ENCODE results near the gene ATE1. TPM values are rescaled to one million over a fixed set of nuclear protein-coding genes. Genes with fewer than 3 reads are reported as not detected.

Gene ATE1
- total and polyA plus RNA-seq, 10 of the 15 experiments (the other 5 are each of a cell fraction or from before 2014, with no cell fraction given): 4.3 to 22.7 (median 15.9) TPM

- WGBS (ENCODE audit: insufficient coverage, insufficient replicate concordance, low lambda C conversion rate, missing lambda C conversion rate): 83% methylated on average over 7 of the region's 7 CpGs
- H3K4me3 ChIP-seq: no peak overlapping the region
- DNase-seq (ENCODE audit: low read depth, low spot score) (no peak), ATAC-seq (no peak), FAIRE-seq (no peak)
- no peak overlapping the region for H2AFZ ChIP-seq (ENCODE audit: control insufficient read depth, low read depth, low read length)
- in situ Hi-C loops (cut with MboI): no loop called here
- H3K9me3 ChIP-seq (replicated peaks; ENCODE audit: control insufficient read depth, insufficient read depth, low read length): no peaks in the 10 kb centered on the region
- no peak overlapping the region for H3K9ac ChIP-seq (ENCODE audit: control insufficient read depth, insufficient read depth, low read length)
- no peaks in the 10 kb centered on the region for H3K36me3 ChIP-seq (ENCODE audit: control insufficient read depth in 2 of 2, insufficient read depth in 2 of 2, low read length in 1 of 2)
- H3K27ac ChIP-seq (ENCODE audit: control insufficient read depth, insufficient read depth): no peak overlapping the region
- no peak overlapping the region for H3K4me2 ChIP-seq (ENCODE audit: control insufficient read depth, insufficient read depth)
- ChIA-PET POLR2A (no interaction called here), CTCF (interaction anchor here (0.6 kb wide), 1 partner anchor 35 kb away, joined by 3 read pairs; no protein-coding TSS in a partner anchor), RAD21 (ENCODE audit: unreplicated experiment) (no interaction called here), SMC1A (ENCODE audit: uncharacterized antibody, unreplicated experiment) (interaction anchor here (0.5 kb wide), 1 partner anchor 69 kb away, joined by 3 read pairs; no protein-coding TSS in a partner anchor)
- H3K4me1 ChIP-seq (ENCODE audit: control insufficient read depth, insufficient read depth, low read length): no peaks in the 10 kb centered on the region
- H3K79me2 ChIP-seq (ENCODE audit: control insufficient read depth, insufficient read depth, low read length): no peaks in the 10 kb centered on the region
- no TSS peak for BruUV-seq (replicated peaks)
- no peaks in the 10 kb centered on the region for H4K20me1 ChIP-seq (ENCODE audit: control insufficient read depth, insufficient read depth)
- intact Hi-C loops (cut with micrococcal nuclease; ENCODE audit: unreplicated experiment): no loop called here
- no peaks in the 10 kb centered on the region for H3K27me3 ChIP-seq (replicated peaks in 1 of 2; ENCODE audit: control insufficient read depth in 2 of 2, insufficient read depth in 2 of 2, low read length in 1 of 2)
- no peak for TF ChIP-seq PRDM15 (CRISPR knock-in tag; IDR thresholded peaks at IDR 0.05)
- no peak for TF ChIP-seq SREBF2 (IDR thresholded peaks at IDR 0.05; ENCODE audit: low read length)
- no peak for TF ChIP-seq ATF2 (IDR thresholded peaks at IDR 0.05; ENCODE audit: low read length)
- TF ChIP-seq E2F4 (IDR thresholded peaks at IDR 0.05; ENCODE audit: low read depth, low read length): no peak
- TF ChIP-seq PAX5 (IDR thresholded peaks at IDR 0.05; ENCODE audit: borderline replicate concordance, low read depth, low read length): no peak
- TF ChIP-seq NBN (IDR thresholded peaks at IDR 0.05): no peak
- TF ChIP-seq E4F1 (IDR thresholded peaks at IDR 0.05; ENCODE audit: borderline replicate concordance, partially characterized antibody): no peak
- TF ChIP-seq NR2F1 (conservative IDR thresholded peaks at IDR 0.05): no peak
- no peak for TF ChIP-seq SKIL (IDR thresholded peaks at IDR 0.05; ENCODE audit: low read depth, poor library complexity, severe bottlenecking)
- no peak for TF ChIP-seq BCL11A (IDR thresholded peaks at IDR 0.05; ENCODE audit: low read depth, low read length)
- no peak for TF ChIP-seq SUPT20H (IDR thresholded peaks at IDR 0.05; ENCODE audit: borderline replicate concordance, control insufficient read depth, low read depth, low read length)
Observed at GRCh38 chr10:121935702-121936101, 7.9 kb upstream of the ATE1 start.

Measured in GM12878 (cell line).